Left colon (tissue), 2 donors: ENCODE results near the gene COASY. TPM values are rescaled to one million over a fixed set of nuclear protein-coding genes. Genes with fewer than 3 reads are reported as not detected.
A peak's percentile ranks its signal among the peaks of the same experiment; 100 is the strongest.

Source experiments
- ATAC-seq: fragments of 200-7000 bp; cut with Tn5 transposase; one replicate; pipeline ENCODE4 v1.9.1; 2020; ENCODE audit warnings: mild to moderate bottlenecking, moderate library complexity
- DNase-seq, 2 donors: peaks; one replicate each; pipeline ENCODE4 v3.0.0-alpha.2; 2020
- intact Hi-C, 2 donors: fragments of 100-400 bp; cut with DNase I in 1 of 2; cut with micrococcal nuclease in 1 of 2; formaldehyde crosslinking; loops; one replicate each; pipeline versions ENCODE4 v1.11.2 to v1.14.0; 2022; cut with DNase I, micrococcal nuclease
- total RNA-seq, 2 donors: library from RNA; stranded (reverse); fragmentation: NEBNext Ultra II Directional; extraction: Animal tissue kit (Norgen Biotek cat#: 25700); gene quantifications; one replicate each; pipeline ENCODE4 v1.2.1, GENCODE V29; 2021
- donor health status: DM: no; HTN: no; CAD: no.
- donor health status: DM: yes; HTN: yes; CAD: no.

The COASY gene
- total RNA-seq, 2 donors from 2014 or later: 92.6 to 122 TPM

DNA sequence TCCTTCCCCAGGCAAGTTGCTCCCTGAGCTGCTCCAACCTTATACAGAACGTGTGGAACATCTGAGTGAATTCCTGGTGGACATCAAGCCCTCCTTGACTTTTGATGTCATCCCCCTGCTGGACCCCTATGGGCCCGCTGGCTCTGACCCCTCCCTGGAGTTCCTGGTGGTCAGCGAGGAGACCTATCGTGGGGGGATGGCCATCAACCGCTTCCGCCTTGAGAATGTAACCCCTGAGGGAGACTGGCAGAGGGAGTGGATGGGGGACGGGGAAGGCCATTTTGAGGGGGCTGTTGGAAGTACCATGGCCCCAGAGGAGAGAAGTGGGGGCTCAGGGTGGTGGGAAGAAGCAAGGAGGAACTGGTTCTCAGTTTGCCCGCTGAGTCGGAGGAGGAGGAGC, 2.0 kb downstream of the COASY start:
- intact Hi-C loops: no loop called here
- ATAC-seq (no peak), DNase-seq (no peak)

DNA sequence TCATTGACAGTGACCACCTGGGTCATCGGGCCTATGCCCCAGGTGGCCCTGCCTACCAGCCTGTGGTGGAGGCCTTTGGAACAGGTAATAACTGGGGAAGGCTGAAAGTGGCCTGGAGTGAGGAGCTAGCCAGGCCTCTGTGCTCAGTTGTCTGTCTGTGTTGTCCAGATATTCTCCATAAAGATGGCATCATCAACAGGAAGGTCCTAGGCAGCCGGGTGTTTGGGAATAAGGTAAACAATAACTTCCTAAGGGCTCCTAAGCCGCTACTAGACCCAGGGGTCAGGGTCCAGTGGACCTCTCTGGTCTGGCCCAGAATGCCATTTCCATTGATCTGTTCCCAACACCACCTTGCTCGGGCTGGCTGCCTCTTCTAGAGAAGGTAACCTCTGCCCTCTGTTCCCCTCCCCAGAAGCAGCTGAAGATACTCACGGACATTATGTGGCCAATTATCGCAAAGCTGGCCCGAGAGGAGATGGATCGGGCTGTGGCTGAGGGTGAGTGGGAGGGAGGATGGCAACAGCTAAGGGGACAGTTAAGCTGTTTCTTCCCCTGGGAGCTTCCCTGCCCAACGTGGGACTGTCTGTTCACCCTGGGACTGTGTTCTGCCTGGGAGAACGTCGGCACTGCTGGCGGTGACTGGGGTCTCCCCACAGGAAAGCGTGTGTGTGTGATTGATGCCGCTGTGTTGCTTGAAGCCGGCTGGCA, 3.0 kb downstream of the COASY start:
- DNase-seq (peak in 1 of 2 donors; percentile 37), ATAC-seq (no peak)
- intact Hi-C loops: no loop called here

DNA sequence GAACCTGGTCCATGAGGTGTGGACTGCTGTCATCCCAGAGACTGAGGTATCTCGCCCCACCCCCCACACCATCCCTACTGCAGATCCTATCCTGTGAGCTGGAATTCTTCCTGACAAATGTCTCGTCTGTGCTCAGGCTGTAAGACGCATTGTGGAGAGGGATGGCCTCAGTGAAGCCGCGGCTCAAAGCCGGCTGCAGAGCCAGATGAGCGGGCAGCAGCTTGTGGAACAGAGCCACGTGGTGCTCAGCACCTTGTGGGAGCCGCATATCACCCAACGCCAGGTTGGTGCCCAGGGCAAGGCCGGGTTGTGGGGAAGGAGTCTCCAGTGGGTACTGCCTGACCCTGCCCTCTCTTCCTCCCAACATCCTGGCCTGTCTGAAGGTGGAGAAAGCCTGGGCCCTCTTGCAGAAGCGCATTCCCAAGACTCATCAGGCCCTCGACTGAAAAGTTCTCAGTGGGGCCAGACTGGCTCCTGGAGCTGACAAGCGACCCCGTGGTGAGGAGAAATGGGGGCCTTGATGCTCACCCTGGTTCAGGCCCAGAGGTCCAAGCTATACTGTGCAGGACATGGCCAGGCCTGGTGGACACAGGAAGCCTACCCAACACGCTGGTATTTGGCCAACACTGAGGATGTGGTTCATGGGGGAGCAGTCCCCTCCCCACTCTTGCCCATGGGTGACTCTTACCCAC, 3.7 kb downstream of the COASY start:
- DNase-seq (no peak), ATAC-seq (no peak)
- intact Hi-C loops: no loop called here

DNA sequence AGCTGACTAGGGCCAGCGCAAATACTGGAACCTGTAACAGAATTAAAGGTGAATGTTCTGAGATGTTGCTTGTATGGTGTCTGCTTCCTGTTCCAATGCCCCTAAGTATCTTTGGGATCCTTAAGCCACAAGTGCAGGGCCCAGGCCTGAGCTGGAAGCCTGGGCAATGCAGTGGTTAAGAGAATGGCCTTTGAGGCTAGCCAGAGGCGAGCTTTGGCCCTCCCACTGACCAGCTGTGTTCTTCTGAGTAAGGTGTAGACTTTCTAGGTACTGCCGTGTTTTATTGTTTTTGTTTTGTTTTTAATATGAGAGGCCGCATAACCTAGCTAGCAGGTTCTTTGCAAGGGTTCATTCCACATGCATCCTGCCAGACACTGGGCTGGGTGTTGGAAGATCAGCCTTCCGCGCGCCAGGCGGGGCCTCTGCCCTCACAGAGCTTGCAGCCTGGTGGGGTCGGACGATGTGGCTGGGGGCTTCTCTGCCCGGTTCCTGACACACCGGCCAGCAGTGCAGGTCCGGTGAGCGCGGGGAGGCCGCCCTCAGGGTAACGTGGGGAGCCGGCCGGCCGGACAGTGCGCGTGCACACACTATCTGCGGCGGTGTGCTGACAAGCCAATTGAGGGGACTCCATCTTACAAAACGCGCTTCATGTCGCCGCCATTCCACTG, 4.4 kb downstream of the COASY start:
- DNase-seq (no peak), ATAC-seq (no peak)
- intact Hi-C loops: no loop called here

DNA sequence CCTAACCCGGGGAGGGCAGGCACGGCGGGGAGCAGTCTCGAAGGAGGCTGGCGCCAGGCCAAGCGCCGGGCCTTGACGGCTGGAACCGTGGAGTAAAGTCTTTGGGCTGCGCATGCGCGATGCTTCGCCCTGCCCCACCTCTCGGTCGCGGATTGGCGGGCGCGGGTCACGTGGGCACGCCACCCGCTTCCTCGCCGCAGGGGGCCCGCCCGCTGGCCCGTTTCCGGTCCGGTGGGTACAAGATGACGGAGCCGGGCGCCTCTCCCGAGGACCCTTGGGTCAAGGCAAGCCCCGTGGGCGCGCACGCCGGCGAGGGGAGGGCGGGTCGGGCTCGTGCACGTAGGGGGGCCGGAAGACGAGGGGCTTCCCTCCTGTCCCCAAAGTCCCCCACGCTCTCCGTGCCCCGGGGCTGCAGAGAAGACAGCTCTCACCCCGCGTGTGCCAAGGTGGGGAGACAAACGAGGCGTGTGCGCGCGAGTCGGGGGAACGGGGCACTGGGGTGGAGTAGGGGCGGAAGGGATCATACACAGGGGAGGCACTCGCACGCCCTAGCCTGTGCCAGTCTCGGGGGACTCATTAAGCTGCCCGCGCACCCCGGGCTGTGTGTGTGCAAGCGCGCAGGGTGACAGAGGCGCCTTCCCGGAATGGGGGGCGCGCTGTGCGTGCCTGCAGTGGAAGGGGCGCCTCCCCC, 5.1 kb downstream of the COASY start, which contains the start of gene MLX:
TSS of gene MLX (plus strand) at position 218 of the 691 bp plus-strand sequence. CDS start at position 243, 25 bp downstream.
- peak; percentile 95 to 97 for DNase-seq
- intact Hi-C loops: no loop called here
- peak; percentile 76 for ATAC-seq

DNA sequence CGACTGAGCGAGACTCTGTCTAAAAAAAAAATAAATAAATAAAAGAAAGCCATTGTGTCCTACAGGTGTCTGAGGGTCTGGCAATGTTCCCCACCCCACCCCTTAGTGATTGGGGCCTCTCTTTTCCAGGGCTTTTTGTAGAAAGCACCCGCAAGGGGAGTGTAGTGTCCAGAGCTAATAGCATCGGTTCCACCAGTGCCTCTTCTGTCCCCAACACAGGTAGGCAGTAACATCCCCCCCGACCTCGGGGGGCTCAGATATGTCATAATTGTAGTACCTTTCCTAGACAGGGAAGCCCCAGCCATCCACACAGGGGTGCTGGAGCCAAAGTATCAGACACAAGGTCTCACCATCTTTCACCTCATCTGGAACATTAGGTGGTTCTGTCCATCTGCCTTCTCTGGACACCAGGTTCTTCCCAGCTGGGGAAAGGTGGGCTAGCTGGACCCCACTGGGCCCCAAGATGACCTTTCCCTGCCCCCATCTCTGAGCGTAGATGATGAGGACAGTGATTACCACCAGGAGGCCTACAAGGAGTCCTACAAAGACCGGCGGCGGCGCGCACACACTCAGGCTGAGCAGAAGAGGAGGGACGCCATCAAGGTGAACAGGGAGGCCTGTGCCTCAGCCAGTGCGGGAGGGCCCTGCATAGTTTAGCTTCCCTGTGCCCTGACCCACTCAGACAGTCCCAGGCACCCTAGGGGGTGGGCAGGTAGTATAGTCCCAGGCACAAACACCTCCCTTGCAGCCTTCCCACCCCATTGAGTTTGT, 6.6 kb downstream of the COASY start:
- DNase-seq: no peak
- intact Hi-C loops: no loop called here
- no peak for ATAC-seq

DNA sequence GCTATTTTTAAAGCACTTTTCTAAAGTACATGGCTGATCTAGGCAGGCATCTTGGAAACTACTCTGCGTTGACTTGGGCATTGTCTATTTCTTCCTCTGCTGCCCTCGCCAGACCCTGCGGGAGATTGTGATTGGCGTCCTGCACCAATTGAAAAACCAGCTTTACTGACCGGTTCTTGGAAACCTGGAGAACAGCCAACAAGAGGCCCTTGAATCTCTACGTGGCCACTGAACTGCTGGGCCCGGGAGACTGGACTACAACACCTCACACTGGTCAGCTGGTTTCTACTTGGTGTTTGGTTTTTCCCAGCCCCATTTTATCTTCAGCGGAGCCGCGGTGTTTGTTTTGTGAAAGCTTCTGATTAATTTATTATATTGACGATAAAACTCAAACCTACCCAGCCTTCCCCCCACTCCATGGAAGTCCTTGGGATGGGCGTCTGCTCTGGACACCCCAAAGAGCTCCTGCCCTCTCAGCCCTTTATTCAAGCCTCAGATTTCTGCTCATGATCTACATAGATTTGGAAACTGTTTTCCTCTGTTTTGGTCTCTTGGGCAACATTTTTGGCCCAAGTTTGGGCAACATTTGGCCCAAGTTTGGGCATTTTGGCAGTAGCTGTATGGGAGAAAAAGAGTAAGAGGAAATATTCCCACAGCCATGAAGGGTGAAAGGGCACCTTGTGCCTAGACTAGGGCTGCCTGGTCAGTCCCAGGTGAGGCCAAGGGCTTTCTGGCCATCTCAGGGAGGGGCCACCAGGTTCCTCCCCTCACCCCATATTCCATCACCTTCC, 9.7 kb downstream of the COASY start:
- DNase-seq (no peak), ATAC-seq (no peak)
- intact Hi-C loops: loop anchor here in 1 of 2 donors (10.0 kb wide), 1 partner anchor 113 kb away; the partner anchor contains the start of genes CCR10 and CNTNAP1

DNA sequence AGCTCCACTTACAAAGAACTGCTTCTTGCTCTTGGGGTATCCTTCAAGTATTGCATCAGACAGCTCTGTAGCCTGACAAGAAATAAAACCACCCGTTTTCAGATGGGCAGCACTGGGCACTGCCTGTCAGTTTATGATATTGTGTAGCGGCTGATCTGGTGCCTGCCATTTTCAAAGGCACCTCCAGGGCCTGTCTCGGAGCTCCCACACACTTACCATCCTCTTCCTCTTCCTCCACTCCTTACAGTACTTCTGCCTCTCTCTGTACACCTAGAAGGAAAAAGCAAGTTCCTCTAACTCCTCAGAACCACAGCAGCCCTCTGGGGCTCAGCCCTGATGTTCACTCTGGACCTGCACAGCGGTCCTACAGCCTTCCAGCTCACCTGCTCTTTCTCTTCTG, 11.1 kb downstream of the COASY start:
- ATAC-seq: no peak
- intact Hi-C loops: loop anchor here in 1 of 2 donors (10.0 kb wide), 1 partner anchor 112 kb away; the partner anchor contains the start of genes CCR10 and CNTNAP1
- no peak for DNase-seq

DNA sequence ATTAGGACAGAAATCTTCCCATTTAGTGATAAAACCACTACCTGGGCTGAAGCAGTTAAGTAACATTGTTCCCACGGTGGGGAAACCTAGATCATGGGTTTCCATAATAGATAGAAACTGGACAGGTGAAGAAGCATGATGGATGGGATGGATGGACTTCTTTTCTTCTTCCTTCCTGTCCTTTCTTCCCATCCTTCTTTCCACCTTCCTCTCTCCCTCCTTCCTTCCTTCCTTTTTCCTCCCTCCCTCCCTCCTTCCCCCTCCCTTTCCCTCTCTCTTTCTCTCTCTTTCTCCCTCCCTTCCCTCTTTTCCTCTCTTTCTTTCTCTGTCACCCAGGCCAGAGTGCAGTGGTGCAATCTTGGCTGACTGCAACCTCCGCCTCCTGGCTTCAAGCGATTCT, 12.5 kb downstream of the COASY start:
- no peak for ATAC-seq
- intact Hi-C loops: loop anchor here in 1 of 2 donors (10.0 kb wide), 1 partner anchor 110 kb away; the partner anchor contains the start of genes CCR10 and CNTNAP1
- no peak for DNase-seq

DNA sequence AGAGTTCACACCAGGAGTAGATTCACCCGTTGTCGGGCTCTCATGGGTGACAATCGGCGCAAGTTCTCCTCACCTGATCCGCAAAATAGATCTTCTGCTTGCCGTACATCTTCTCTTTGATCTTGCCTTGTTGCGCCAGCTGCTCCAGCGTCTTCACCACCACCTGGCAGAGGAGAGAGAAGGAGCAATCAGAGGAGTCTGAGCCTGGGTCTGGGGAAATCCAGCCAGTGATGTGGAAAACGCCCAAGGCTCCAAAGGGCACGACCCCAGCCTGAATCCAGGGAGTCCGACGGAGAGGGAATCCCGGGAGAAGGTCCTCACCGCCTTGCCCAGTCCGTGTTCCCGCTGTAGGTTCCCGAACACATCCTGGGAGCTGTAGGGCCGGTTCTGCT, 15.2 kb downstream of the COASY start:
- ATAC-seq: peak; percentile 18
- intact Hi-C loops: loop anchor here in 1 of 2 donors (10.0 kb wide), 1 partner anchor 108 kb away; the partner anchor contains the start of genes CCR10 and CNTNAP1
- no peak for DNase-seq

DNA sequence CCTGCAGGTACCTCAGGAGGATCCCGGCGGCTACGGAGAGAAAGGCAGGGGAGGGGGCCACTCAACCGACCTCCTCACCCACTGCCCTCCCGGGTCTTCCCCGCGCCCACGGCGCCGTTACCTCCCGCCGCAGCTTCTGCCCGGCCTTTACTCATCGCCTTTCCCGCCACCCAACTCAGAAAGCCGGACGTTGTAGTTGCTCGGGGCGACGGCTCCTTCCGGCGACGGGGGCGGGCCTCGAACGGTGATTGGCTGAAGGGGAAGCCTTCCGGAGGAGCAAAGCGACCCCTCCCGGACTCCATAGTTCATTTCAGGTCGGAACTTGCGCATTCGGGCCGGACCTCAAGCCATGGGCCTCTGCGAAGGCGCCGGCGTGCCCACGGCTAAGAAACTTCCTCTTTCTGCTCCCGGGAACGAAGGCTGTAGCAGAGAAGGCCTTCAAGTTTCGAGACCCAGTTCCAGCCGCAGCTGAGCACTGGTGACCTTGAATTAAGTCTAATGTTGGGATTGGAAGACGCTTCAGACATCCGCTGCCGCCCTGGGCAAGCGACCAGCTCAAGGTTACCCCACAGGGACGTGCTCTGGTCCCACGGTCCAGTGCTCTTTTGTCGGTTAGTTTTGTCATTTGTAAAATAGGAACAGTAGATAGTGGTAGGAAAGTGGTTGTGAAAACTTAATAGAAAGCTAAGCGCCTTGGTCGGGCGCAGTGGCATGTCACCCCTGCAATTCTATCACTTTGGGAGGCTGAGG, 15.8 kb downstream of the COASY start, which contains the start of gene PSMC3IP:
TSS of gene PSMC3IP (minus strand) at position 198 of the 750 bp plus-strand sequence. CDS start at position 155, 43 bp downstream.
- DNase-seq: peak; percentile 96 to 97
- intact Hi-C loops: loop anchor here in 1 of 2 donors (10.0 kb wide), 1 partner anchor 107 kb away; the partner anchor contains the start of genes CCR10 and CNTNAP1
- ATAC-seq: peak; percentile 91

DNA sequence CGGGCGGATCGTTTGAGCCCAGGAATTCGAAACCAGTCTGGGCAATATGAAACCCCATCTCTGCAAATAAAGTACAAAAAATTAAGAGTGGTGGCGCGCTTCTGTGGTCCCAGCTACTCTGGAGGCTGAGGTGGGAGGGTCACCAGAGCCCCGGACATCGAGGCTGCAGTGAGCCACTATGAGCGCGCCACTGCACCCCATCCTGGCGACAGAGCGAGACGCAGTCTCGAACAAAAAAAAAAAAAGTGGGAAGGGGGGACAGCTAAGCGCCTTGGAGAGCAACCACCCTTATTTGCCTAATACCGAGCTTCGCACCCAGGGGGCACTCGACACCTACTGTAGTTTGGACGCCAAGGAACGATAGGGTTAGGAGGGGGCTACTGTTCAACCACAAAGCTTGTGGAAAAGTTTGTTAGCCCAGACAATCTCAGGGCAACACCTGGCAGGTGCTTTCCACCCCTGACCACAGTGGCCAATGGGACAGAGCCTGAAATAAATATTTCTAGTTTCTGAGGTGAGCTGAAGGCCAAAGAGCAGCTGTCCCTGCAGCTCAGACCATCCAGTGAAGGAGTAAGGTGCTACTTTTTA, 16.4 kb downstream of the COASY start:
- intact Hi-C loops: loop anchor here in 1 of 2 donors (10.0 kb wide), 1 partner anchor 106 kb away; the partner anchor contains the start of genes CCR10 and CNTNAP1
- peak; percentile 61 for ATAC-seq
- DNase-seq: peak; percentile 74 to 89

DNA sequence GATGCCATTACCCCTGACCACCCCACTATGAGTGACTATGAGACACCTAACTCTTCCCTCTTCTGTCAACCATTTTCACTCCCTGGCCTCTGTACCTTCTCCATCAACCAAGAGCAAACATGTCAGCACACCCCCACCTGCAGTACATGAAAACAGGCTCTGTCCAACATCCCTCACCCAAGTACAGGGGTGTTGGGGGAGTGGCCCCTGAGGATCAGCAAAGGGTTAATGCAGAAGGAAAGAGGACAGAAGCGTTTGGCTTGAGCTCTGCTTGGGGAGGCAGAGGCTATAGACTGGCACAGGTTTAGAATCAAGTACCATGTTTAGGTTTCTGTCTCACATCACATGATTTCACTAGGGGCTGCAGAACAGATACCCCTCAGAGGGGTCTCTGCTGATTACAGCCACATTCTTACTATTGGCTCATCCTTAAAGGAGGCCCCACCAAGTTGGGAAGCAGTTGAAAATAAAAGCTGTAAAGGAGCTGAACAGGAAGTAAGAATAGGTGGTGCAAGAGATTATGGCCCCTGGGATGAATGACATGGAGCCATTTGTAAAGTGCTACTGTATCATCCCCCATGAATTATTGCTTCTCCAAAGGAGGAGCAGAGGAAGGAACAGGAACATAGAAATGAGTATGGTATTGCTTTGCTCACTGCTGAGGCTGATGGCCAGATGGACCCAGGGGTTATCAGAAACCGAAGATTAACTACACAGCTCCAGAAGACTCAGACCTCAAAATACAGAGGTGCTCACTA, 18.0 kb downstream of the COASY start:
- intact Hi-C loops: loop anchor here in 1 of 2 donors (10.0 kb wide), 1 partner anchor 105 kb away; the partner anchor contains the start of genes CCR10 and CNTNAP1
- DNase-seq (no peak), ATAC-seq (no peak)

DNA sequence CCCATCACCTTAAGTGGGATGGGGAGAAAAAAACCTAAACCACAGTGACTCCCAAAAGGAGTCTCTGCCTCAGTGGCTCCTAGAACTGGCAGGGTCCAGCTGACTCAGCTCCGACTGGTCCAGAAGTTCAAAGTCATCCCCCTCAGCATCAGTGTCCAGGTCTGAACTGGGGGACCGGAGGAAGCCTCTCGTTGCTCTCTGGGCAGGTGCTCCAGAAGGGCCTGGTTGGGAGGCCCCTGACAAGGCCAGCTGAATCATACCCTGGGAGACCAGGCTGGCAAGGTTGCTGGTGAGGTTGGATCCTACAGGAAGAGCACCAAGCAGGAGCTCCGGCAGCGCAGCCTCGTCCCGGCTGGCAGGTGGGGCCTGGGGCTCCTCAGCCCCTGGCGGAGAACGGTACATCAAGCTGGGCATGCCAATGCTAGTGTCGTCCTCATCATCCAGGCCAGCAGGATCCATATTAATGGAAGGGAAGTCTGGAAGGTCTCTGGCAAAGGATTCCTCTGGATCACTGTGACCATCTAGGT, 19.9 kb downstream of the COASY start:
- intact Hi-C loops: no loop called here
- DNase-seq (no peak), ATAC-seq (no peak)

DNA sequence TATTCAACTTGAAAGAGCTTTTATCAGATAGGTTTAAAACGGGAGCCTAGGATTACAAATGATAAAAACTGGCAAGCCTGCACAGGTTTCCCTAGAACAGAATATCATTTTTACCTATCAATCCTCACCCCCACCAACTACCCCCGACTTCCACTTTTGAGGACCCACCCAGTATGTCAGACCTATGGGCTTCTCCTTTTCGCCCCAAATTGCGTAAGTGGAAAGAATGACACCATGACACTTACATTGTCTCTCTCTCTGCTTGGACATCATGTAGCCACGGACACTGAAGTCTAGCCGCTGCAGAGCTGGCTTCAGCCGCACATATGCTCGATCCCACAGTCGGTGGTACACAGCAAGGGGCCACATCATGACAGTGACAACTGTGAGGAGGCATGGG, 22.9 kb downstream of the COASY start:
- no peak for DNase-seq
- no peak for ATAC-seq
- intact Hi-C loops: no loop called here
